ENCODE measurements around the gene DLG2.
"Not testable (repeated sequence)": the region's sequence is repeated elsewhere in the genome, so short reads cannot be mapped to it uniquely, and the experiment has no call there.

Gene DLG2

GRCh38 chr11:83427943-83428342, 2199.2 kb downstream of the DLG2 start:
- H3K4me1 Mint-ChIP-seq, result peaks cover 3 to 7% of the 10 kb centered on the region in 2 donors
- peaks cover 0 to 10% of the 10 kb centered on the region in 2 donors for H3K9me3 Mint-ChIP-seq
- DNase-seq (no peak), ATAC-seq (replicated peaks) (no peak)
- peaks cover 0 to 4% of the 10 kb centered on the region in 2 donors for H3K27me3 Mint-ChIP-seq
- H3K4me3 Mint-ChIP-seq, result no peak overlapping the region
- H3K36me3 Mint-ChIP-seq, result peaks cover 3% of the 10 kb centered on the region in 2 donors
- no peak overlapping the region for H3K27ac Mint-ChIP-seq

DNA sequence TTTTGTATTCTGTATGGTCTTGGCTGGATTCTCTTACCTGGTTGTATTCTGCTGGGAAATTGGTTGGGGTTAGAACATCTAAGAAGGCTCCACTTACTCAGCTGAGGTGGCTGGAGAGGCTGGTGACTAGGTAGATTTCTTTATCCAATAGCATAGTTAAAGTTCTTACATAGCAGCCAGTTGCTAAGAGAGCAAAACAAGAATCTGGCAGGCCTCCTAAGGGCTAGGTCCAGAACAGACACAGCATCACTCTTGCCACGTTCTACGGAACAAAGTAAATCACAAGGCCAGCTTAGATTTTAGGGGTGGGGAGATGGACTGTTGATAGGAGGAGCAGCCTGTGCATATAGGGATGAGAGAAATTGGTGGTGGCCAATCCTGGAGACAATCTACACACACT, 2199.6 kb downstream of the DLG2 start:
- ATAC-seq (replicated peaks) (no peak), DNase-seq (no peak)
- H3K27ac Mint-ChIP-seq, result no peak overlapping the region
- peaks cover 3 to 7% of the 10 kb centered on the region in 2 donors for H3K4me1 Mint-ChIP-seq
- H3K36me3 Mint-ChIP-seq, result peaks cover 4 to 6% of the 10 kb centered on the region in 2 donors
- no peak overlapping the region for H3K4me3 Mint-ChIP-seq
- H3K27me3 Mint-ChIP-seq, result peaks cover 0 to 4% of the 10 kb centered on the region in 2 donors
- H3K9me3 Mint-ChIP-seq, result peaks cover 3 to 11% of the 10 kb centered on the region in 2 donors

DNA sequence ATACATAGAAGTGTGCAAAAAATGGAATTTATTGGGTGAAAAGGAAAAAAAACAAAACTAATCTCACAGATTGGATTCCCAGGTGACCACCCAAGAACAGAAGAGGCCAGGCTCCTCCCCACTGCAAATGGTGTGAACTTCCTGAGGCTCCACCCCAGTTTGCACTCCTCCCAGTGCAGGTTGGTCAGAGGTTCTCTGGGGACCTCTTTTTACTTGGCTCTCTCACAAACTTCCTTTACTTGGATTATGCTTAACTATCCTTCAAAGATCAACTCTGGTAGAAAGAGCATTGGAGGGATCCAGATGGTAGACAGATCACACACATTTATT, 2202.0 kb downstream of the DLG2 start:
- Mint-ChIP-seq H3K27ac (no peak overlapping the region), H3K36me3 (peaks cover 12 to 18% of the 10 kb centered on the region in 2 donors), H3K4me1 (peaks cover 3 to 7% of the 10 kb centered on the region in 2 donors), H3K27me3 (peaks cover 4 to 6% of the 10 kb centered on the region in 2 donors), H3K9me3 (peaks cover 18 to 25% of the 10 kb centered on the region in 2 donors), H3K4me3 (no peak overlapping the region)
- ATAC-seq (replicated peaks), result peak; percentile 60 to 69
- no peak for DNase-seq

DNA sequence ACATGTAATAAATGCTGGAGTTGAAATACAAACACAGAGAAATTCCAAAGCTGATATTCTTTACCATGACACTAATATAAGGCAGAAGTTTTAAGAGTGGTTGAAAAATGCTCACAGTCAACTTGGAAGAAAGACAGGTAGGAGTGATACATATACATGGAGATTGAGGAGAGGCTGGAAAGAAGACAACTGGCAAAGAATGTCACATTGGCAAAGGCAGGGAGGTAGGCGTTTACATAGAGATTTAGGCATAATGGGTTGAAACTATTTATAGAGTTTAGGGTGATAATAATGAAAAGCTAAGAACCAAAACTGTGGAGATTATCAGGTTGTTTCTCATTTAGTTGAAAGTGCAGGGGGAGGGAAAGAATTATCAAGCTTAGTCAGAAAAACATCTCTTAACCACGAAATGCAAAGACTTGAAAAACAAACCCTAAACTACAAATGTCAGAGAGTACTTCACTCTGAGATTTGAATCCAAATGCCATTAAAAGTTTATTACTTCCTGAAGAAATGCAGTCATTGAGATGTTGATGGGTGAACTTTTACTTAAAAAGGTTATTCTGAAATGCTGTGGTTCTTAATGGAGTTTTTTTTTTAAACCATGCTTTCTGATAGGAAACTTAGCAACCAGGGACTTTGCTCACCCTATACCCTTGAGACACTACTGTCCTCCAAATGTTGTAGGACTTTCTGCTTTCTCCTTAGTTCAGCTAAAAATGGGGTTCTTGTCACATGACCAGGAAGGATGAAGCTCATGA, 2202.6 kb downstream of the DLG2 start:
- Mint-ChIP-seq H3K9me3 (peaks cover 21 to 27% of the 10 kb centered on the region in 2 donors), H3K36me3 (peaks cover 12 to 19% of the 10 kb centered on the region in 2 donors), H3K4me3 (peak overlapping the region in 1 of 2 donors; percentile 2), H3K4me1 (peaks cover 3 to 7% of the 10 kb centered on the region in 2 donors), H3K27ac (no peak overlapping the region), H3K27me3 (peaks cover 4 to 6% of the 10 kb centered on the region in 2 donors)
- ATAC-seq (replicated peaks) (peak; percentile 71 to 82), DNase-seq (no peak)

GRCh38 chr11:83422641-83423040, 2204.5 kb downstream of the DLG2 start:
- peaks cover 24 to 30% of the 10 kb centered on the region in 2 donors for H3K9me3 Mint-ChIP-seq
- not testable (repeated sequence) for DNase-seq; ATAC-seq (replicated peaks); H3K27me3 Mint-ChIP-seq; H3K4me1 Mint-ChIP-seq; H3K27ac Mint-ChIP-seq; H3K4me3 Mint-ChIP-seq
- peaks cover 12 to 19% of the 10 kb centered on the region in 2 donors for H3K36me3 Mint-ChIP-seq

DNA sequence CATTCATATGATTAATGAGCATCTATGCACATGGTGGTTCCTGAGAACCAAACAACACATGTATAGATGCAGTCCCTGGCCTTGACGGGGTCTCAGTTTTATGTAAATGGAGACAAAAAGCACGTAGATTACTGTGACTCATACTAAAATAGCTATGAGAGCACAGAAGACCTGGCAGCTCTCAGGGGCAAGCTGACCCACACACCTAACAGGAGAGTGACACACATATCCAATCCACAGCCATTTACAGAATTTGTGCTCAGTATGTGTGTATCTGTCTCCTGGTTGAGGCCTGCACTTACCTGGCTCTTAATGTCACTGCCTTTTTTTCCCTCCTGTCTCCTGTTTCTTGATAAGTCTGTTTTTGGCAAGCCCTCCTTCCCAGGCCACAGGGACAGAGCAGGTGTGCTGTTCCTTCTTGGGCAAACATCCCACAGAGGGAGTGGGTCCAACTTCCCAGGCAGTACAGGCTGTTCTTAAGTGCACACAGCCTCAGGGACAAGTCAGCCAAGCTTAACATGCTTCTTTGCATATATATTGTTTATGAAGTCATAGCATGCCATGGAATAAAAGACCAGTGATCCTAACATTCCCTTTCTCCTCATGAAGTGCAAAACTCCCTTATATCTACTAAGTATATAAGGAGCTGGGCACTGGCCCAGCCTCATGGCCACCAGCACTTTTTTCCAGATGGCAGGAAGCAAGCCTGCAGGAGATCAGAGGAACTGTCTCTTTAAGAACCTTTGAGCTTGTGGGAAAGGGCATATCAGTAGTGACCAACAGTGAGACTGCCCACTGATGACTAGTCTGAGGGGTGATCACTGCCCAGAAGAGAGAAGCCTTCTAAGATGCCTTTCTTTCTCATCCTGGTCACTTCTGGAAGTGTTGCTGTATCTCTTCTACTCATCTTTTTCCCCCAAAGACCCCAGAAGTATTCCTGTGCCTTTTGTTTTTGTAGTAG, 2216.3 kb downstream of the DLG2 start:
- Mint-ChIP-seq H3K4me1 (peaks cover 0 to 1% of the 10 kb centered on the region in 2 donors), H3K4me3 (no peak overlapping the region), H3K27me3 (peaks cover 0 to 6% of the 10 kb centered on the region in 2 donors), H3K36me3 (no peaks in the 10 kb centered on the region), H3K27ac (no peak overlapping the region), H3K9me3 (peaks cover 4 to 8% of the 10 kb centered on the region in 2 donors)
- no peak for DNase-seq
- no peak for ATAC-seq (replicated peaks)

- peaks cover 0 to 1% of the 10 kb centered on the region in 2 donors for H3K4me1 Mint-ChIP-seq
- no peak for DNase-seq
Observed at GRCh38 chr11:83409891-83410290, 2217.3 kb downstream of the DLG2 start.

DNA sequence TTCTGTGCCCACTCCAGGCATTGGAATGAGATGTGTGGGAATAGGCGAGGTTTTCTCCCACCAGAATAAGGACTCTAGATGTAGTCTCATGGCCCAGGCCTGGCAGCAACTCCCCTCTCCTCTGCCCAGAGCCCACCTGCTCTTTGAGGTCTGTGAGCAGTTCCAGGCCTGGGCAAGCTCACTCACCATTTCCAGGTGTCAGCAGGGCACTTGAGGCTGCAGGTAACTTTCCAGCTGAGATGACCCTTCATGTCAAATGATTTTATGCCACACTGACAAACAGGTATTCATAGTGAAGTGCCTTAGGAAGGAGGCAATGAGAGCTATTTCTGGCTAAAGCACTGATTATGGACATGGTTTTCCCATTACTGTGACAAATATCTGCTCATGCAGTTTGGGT, 2217.7 kb downstream of the DLG2 start:
- Mint-ChIP-seq H3K36me3 (no peaks in the 10 kb centered on the region), H3K27me3 (peaks cover 0 to 3% of the 10 kb centered on the region in 2 donors), H3K27ac (no peak overlapping the region)

More at GRCh38 chr11:83409891-83410290, 2217.3 kb downstream of the DLG2 start:
- no peak for ATAC-seq (replicated peaks)
- H3K4me3 Mint-ChIP-seq, result no peak overlapping the region
- H3K27ac Mint-ChIP-seq, result no peak overlapping the region
- peaks cover 0 to 8% of the 10 kb centered on the region in 2 donors for H3K9me3 Mint-ChIP-seq
- no peaks in the 10 kb centered on the region for H3K36me3 Mint-ChIP-seq
- H3K27me3 Mint-ChIP-seq, result peaks cover 0 to 3% of the 10 kb centered on the region in 2 donors

DNA sequence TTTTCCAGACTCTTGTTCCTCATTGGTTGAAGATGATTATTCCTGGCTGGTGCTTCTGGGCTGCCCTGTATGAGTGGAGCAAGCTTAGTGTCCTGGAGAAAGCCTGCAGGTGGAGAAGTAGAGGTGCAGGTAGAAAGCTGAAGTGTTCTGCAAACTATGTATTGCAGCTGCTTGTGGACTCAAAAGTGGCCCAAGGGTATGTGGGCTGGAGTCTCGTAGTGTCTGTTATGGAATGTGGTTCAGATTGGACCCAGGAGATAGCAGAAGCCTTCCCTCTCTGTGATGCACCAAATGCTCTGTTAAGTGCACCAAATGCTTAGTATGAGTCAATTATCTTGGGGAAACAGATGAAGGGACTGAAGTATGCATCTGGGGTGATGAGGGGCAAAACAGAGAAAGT, 2218.2 kb downstream of the DLG2 start:
- no peak overlapping the region for H3K4me3 Mint-ChIP-seq
- peaks cover 0 to 1% of the 10 kb centered on the region in 2 donors for H3K4me1 Mint-ChIP-seq
- ATAC-seq (replicated peaks) (no peak), DNase-seq (no peak)
- no peak overlapping the region for H3K27ac Mint-ChIP-seq
- H3K9me3 Mint-ChIP-seq, result peaks cover 0 to 7% of the 10 kb centered on the region in 2 donors
- peaks cover 3% of the 10 kb centered on the region in 2 donors for H3K27me3 Mint-ChIP-seq
- H3K36me3 Mint-ChIP-seq, result no peaks in the 10 kb centered on the region

More for the DNA sequence above, 2217.7 kb downstream of the DLG2 start:
- DNase-seq (no peak), ATAC-seq (replicated peaks) (no peak)
- peaks cover 0 to 1% of the 10 kb centered on the region in 2 donors for H3K4me1 Mint-ChIP-seq
- peaks cover 0 to 8% of the 10 kb centered on the region in 2 donors for H3K9me3 Mint-ChIP-seq
- no peak overlapping the region for H3K4me3 Mint-ChIP-seq

Measured in stimulated activated naive B cell treated with anti-CD40 and anti-IgM and Interleukin-4, amounts not matched to agents 10 μg/mL and 1 μg/mL and 100 μg/mL, for 72 hours (primary cell).